LHCN-M2 (cell line): ENCODE measurements around the gene TICAM1. TPM values are rescaled to one million over a fixed set of nuclear protein-coding genes. Genes with fewer than 3 reads are reported as not detected.

ENCODE experiments used
- DNase-seq: peaks from one replicate; pipeline ENCODE4 v3.0.0-alpha.2; 2012; ENCODE audit warnings: low read depth
- total RNA-seq: library from RNA; depleted of rRNA; stranded (reverse); fragments of >200 nt; gene quantifications from 2 replicates; pipeline ENCODE4 v1.2.3, GENCODE V29; 2014; rRNA removed

The TICAM1 gene
- total RNA-seq, 1 experiment from 2014 or later = 3.5 TPM

DNA sequence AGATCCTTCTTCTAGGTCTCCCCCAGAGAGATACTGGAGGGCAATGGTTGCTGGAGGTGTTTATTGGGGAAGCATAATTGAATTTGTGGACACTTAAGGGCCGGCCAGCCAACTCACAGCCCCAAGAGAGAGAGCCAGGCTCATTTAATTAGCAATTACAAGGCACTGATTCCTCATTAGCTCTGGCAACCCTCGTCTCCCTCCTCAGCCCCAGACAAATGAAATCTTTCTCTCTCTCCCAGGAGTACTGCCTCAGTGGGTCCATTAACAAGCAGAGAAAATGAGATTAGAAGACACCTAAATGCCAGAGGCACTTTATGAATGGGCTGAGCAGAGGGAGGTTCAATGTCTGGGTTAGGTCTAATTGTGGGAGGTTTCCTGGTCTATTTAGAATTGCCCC, 58.9 kb downstream of the TICAM1 start:
- DNase-seq = no peak

DNA sequence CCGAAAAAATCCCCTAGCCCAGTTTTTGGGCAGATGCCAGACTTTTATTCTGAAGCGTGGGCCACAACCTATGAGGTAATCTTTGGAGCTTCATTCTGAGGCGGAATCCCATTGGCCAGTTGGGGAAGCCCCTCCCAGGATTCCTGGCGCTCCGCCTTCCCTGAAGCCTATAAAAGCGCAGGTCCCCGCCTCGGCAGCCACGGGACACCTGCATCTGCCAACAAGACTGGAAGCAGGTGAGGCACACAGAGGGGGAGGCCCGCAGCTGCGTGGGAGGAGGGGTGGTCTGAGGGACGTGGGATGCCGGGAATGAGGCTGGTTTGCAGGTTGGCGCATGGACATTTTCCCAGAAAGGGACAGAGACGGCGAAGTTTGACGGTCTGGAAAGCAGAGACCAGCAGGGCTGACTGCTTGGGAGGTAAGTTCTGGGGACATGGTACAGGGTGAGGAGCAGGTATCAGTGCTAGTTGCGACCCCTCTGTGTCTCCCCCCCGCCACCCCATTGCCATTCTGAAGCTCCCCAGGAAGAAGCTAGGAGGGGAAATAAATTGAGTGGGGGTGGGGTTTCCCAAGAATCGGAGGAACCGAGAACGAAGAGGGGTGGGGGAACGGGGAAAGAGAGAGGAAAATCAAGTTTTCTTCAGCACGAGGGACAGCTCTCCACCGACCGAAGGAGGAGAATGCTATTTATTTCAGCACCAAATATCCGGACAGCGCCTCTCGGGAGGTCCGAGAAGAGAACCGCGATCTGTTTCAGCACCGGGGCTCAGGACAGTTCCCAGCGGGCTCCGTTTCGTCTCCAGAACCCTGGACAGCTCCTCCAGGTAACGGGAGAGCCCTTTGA, 62.4 kb downstream of the TICAM1 start:
- DNase-seq = peak; percentile 74

Other genes starting within 250 kb of the TICAM1 start
- gene TNFAIP8L1, start 192.2 kb downstream of the TICAM1 start, total RNA-seq = 9.2 and 11.4 TPM in 2 replicates
- gene MYDGF, start 161.4 kb downstream of the TICAM1 start, total RNA-seq = 151 and 161 TPM in 2 replicates
- 107 and 109 TPM in 2 replicates for gene DPP9, start 107.9 kb downstream of the TICAM1 start, total RNA-seq
- 12.7 and 13.8 TPM in 2 replicates for gene FEM1A, start 40.0 kb downstream of the TICAM1 start, total RNA-seq
- gene PLIN3, start 36.0 kb upstream of the TICAM1 start, total RNA-seq = 333 and 379 TPM in 2 replicates
- not detected in 2 replicates for gene ARRDC5, start 71.2 kb upstream of the TICAM1 start, total RNA-seq
- gene UHRF1, start 77.8 kb upstream of the TICAM1 start, total RNA-seq = 122 and 132 TPM in 2 replicates
- gene KDM4B, start 137.4 kb upstream of the TICAM1 start, total RNA-seq = 15.0 and 15.8 TPM in 2 replicates